Activated B cell treated with CpG ODN at 0.5 μM for 24 hours (primary cell): Measurements from ENCODE around the gene TSHZ3. TPM values are rescaled to one million over a fixed set of nuclear protein-coding genes. Genes with fewer than 3 reads are reported as not detected.

ENCODE experiments used
- ATAC-seq: fragments of 200-7000 bp; cut with Tn5 transposase; one replicate; pipeline ENCODE4 v1.10.0; 2021; ENCODE audit warnings: low read depth, mild to moderate bottlenecking, moderate library complexity
- CTCF ChIA-PET: fragments of 350-600 bp; sonication (Branson Sonifier 250); formaldehyde crosslinking; loops from one replicate; lab custom pipeline; 2021; ENCODE audit warnings: antibody characterized with exemption; lab: Charles Lee
- POLR2A ChIA-PET: fragments of 350-600 bp; sonication (Branson Sonifier 250); formaldehyde crosslinking; loops from one replicate; lab custom pipeline; 2021; ENCODE audit warnings: antibody characterized with exemption; lab: Charles Lee
- DNase-seq: peaks from one replicate; pipeline ENCODE4 v3.0.0; 2022
- H3K27ac Mint-ChIP-seq: one replicate; pipeline ENCODE4 v1.8.0; 2020; ENCODE audit warnings: mixed read lengths
- H3K27me3 Mint-ChIP-seq: one replicate; pipeline ENCODE4 v1.8.0; 2021; ENCODE audit warnings: mixed read lengths
- H3K36me3 Mint-ChIP-seq: one replicate; pipeline ENCODE4 v1.8.0; 2021; ENCODE audit warnings: low read depth, mixed read lengths
- H3K4me1 Mint-ChIP-seq: one replicate; pipeline ENCODE4 v1.8.0; 2021; ENCODE audit warnings: mixed read lengths
- H3K4me3 Mint-ChIP-seq: one replicate; pipeline ENCODE4 v1.8.0; 2020; ENCODE audit warnings: mild to moderate bottlenecking, mixed read lengths
- H3K9me3 Mint-ChIP-seq: one replicate; pipeline ENCODE4 v1.8.0; 2020; ENCODE audit warnings: mixed read lengths
- intact Hi-C: fragments of 100-400 bp; cut with micrococcal nuclease; formaldehyde crosslinking; loops from one replicate; pipeline ENCODE4 v1.15.1; 2024
- total RNA-seq: library from RNA; stranded (reverse); gene quantifications from 2 replicates; pipeline ENCODE4 v1.2.3, GENCODE V29; 2022
- TF ChIP-seq, protein P1 (sequence below): fragments of 200-600 bp; IDR thresholded peaks from one replicate; pipeline ENCODE4 v1.8.0; 2022; ENCODE audit warnings: antibody characterized with exemption, mild to moderate bottlenecking

TSHZ3 gene
- total RNA-seq, 1 donor from 2014 or later, result not detected

DNA sequence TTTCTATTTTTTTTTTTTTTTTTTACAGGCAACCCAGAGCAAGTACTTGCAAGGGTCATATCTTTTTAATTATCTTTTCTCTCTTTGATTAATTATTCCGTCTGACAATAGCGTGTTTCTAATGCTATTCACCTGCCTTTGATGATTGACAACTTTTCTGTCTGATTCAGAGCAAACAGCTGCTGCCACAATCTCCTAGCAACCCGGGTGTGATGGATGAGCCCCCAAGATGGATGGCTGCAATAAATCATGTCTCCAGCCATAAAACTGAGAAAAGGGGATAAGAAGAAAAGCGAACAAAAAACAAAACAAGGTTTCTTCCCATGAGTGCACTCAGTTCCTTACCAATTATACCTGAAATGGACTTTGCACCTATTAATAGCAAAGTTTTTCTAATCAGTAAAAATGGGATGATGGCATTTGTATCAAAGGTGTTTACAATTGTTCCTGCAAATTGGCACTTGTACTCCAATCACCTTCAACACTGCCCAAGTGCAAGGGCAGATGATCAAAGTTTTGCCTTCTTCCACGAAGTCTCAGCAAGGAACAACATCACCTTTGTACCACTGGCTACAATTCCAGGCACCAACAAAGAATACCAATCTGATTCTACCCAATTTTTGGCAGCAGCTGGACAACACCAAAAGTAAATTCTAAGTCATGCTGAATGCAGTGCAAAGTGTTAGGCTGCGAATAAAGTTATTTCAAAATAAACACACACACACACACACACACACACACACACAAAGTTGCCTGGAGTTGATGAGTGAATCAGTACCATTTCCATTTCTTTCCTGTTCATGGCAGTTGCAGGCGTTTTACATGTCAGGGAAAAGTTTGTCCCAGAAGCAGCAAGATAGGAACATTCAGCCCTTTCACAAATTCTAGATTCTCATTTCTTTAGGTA is 12.0 kb downstream of the TSHZ3 start:
- H3K36me3 Mint-ChIP-seq, result no peaks in the 10 kb centered on the region
- H3K4me3 Mint-ChIP-seq, result no peak overlapping the region
- intact Hi-C loops, result no loop called here
- DNase-seq (no peak), ATAC-seq (no peak)
- CTCF ChIA-PET, result no interaction called here
- H3K27ac Mint-ChIP-seq, result no peak overlapping the region
- POLR2A ChIA-PET, result no interaction called here
- H3K4me1 Mint-ChIP-seq, result peaks cover 13% of the 10 kb centered on the region
- peaks cover 15% of the 10 kb centered on the region for H3K27me3 Mint-ChIP-seq
- no peaks in the 10 kb centered on the region for H3K9me3 Mint-ChIP-seq
- TF ChIP-seq, protein P1, sequence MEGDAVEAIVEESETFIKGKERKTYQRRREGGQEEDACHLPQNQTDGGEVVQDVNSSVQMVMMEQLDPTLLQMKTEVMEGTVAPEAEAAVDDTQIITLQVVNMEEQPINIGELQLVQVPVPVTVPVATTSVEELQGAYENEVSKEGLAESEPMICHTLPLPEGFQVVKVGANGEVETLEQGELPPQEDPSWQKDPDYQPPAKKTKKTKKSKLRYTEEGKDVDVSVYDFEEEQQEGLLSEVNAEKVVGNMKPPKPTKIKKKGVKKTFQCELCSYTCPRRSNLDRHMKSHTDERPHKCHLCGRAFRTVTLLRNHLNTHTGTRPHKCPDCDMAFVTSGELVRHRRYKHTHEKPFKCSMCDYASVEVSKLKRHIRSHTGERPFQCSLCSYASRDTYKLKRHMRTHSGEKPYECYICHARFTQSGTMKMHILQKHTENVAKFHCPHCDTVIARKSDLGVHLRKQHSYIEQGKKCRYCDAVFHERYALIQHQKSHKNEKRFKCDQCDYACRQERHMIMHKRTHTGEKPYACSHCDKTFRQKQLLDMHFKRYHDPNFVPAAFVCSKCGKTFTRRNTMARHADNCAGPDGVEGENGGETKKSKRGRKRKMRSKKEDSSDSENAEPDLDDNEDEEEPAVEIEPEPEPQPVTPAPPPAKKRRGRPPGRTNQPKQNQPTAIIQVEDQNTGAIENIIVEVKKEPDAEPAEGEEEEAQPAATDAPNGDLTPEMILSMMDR, result no peak

DNA sequence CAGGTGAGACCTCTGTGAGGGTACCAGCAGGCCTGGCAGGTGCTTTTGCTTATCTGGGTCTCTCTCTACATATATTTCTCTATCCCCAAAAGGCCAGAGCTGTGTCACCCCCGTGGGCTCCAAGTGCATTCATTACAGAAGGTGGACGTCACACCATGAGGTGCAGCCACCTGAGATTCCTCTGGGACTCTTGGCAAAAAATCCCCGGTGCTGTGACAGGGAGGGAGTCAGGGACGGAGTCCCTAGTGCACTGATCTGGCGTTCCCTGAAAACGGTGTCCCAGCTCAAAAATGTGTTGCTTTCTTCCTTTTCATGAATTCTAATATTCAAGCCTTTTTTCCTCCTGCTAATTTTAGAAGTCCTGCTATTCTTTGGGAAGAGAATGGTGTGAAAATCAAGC is 13.5 kb downstream of the TSHZ3 start:
- Mint-ChIP-seq H3K27ac (no peak overlapping the region), H3K4me3 (no peak overlapping the region), H3K4me1 (peaks cover 11% of the 10 kb centered on the region), H3K27me3 (peaks cover 9% of the 10 kb centered on the region), H3K36me3 (no peaks in the 10 kb centered on the region), H3K9me3 (no peaks in the 10 kb centered on the region)
- ATAC-seq, result no peak
- CTCF ChIA-PET, result no interaction called here
- POLR2A ChIA-PET, result no interaction called here
- intact Hi-C loops, result no loop called here
- DNase-seq, result no peak
- TF ChIP-seq, protein P1, result no peak

DNA sequence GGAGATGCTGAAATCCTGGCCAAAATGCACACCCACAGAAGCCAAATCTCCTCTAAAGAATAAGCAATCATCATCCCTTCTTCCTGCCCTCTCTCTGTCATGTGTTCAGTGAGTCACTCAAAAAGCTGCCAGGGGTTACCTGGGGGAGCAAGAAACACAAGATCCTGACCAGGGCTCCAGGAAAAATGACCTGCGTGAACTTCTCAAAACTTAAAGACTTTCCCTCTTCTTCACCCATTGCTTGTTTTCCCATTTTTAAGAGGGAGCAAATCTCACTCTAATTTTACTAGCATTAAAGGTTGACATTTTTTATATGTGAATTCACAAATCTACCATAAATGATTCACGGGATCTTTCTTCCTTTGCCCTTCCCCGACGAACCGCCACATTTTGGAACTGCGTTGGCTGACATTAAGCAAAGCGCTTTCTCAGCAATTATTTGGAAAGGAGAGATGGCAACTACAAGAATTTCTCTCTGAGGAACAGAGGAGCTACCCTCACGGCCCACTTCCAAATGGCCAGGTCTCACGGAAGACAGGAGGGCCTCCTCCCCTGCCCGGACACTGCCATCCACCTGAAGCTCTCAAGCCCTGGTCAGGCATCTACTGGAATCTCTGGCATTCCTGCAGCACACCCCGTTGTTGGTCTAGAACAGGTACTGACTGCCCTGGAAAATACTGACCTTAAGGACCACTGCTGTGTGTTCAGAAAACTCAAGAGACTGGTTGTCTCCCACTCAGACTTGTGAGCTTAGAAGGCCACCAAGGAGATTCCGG is 14.2 kb downstream of the TSHZ3 start:
- no peak for ATAC-seq

DNA sequence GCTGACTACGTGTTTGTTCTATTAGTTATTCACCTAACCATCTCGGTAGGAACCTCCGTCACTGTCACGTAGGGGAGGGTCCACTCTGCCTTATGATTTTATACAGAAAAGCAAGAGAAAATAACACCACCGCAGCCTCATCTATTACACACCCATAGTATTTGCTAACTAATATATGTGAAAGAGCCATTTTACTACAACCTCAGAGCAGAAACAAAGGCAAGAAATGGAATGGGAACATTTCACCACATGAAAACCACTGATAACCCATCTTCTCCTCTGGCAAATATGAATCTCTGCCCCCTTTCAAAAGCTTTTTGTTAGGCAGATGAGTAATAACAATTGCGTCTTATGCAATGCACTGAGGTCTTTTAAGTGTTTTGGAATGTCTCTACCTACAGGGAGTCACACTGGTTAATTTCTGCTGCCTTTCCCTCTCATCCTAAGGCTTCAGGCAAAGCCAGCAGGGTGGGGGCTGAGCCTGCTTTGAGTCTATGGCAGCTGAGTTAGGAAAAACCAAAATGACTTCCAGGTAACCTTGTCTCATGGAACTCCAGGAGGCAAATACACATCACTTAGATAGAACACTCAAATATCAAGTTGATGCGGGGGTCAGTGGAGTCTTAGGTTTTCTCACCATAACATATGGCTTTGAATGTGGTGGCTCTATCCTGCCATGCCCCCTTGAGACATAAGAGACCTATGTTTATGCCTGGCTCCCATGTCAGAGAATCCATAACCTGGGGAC is 15.0 kb downstream of the TSHZ3 start:
- Mint-ChIP-seq H3K27me3 (peaks cover 5% of the 10 kb centered on the region), H3K9me3 (no peaks in the 10 kb centered on the region), H3K36me3 (no peaks in the 10 kb centered on the region), H3K4me3 (no peak overlapping the region), H3K27ac (no peak overlapping the region), H3K4me1 (peaks cover 2% of the 10 kb centered on the region)
- DNase-seq (no peak), ATAC-seq (no peak)
- intact Hi-C loops, result no loop called here
- TF ChIP-seq, protein P1, result no peak
- CTCF ChIA-PET, result no interaction called here
- POLR2A ChIA-PET, result no interaction called here

More for the DNA sequence above, 14.2 kb downstream of the TSHZ3 start:
- no peak overlapping the region for H3K4me3 Mint-ChIP-seq
- peaks cover 7% of the 10 kb centered on the region for H3K4me1 Mint-ChIP-seq
- no peak for DNase-seq
- CTCF ChIA-PET, result no interaction called here
- intact Hi-C loops, result no loop called here
- no peaks in the 10 kb centered on the region for H3K36me3 Mint-ChIP-seq
- TF ChIP-seq, protein P1, result no peak
- peaks cover 7% of the 10 kb centered on the region for H3K27me3 Mint-ChIP-seq
- no peak overlapping the region for H3K27ac Mint-ChIP-seq
- no peaks in the 10 kb centered on the region for H3K9me3 Mint-ChIP-seq
- POLR2A ChIA-PET, result no interaction called here
